BLaER1 (cell line): ENCODE measurements around the gene MRPL12.
A peak's percentile ranks its signal among the peaks of the same experiment; 100 is the strongest.

Experiments used
- H3K27ac ChIP-seq: shearing (Covaris generic); formaldehyde crosslinking; 2 replicates; pipeline ENCODE4 v1.8.1; 2022
- H3K27me3 ChIP-seq: shearing (Covaris generic); formaldehyde crosslinking; 2 replicates; pipeline ENCODE4 v1.8.1; 2022
- H3K36me3 ChIP-seq: shearing (Covaris generic); formaldehyde crosslinking; 2 replicates; pipeline ENCODE4 v1.8.1; 2022
- H3K4me1 ChIP-seq: shearing (Covaris generic); formaldehyde crosslinking; 2 replicates; pipeline ENCODE4 v1.8.1; 2022
- H3K4me2 ChIP-seq: shearing (Covaris generic); formaldehyde crosslinking; 2 replicates; pipeline ENCODE4 v1.8.1; 2022
- H3K4me3 ChIP-seq: shearing (Covaris generic); formaldehyde crosslinking; 2 replicates; pipeline ENCODE4 v1.8.1; 2022
- H3K9ac ChIP-seq: shearing (Covaris generic); formaldehyde crosslinking; 2 replicates; pipeline ENCODE4 v1.8.1; 2022
- H3K9me3 ChIP-seq: shearing (Covaris generic); formaldehyde crosslinking; 2 replicates; pipeline ENCODE4 v1.8.1; 2022
- H4K20me1 ChIP-seq: shearing (Covaris generic); formaldehyde crosslinking; 2 replicates; pipeline ENCODE4 v1.8.1; 2022
- Cebpa-rat ChIP-seq: shearing (Covaris generic); IDR thresholded peaks from 2 replicates; pipeline ENCODE4 v1.8.1; 2022

The MRPL12 gene

GRCh38 chr17:81681672-81682071, 21.5 kb upstream of the MRPL12 start:
- Histone ChIP-seq H3K4me2 (peak overlapping the region; percentile 93), H3K4me1 (peaks cover 75% of the 10 kb centered on the region), H3K9me3 (no peaks in the 10 kb centered on the region), H3K36me3 (peaks cover 47% of the 10 kb centered on the region), H4K20me1 (peaks cover 37% of the 10 kb centered on the region), H3K4me3 (peak overlapping the region; percentile 96), H3K27ac (peak overlapping the region; percentile 95), H3K9ac (peak overlapping the region; percentile 99), H3K27me3 (no peaks in the 10 kb centered on the region)
- TF ChIP-seq Cebpa-rat = no peak

- Histone ChIP-seq H3K9ac (peak overlapping the region; percentile 99), H3K9me3 (no peaks in the 10 kb centered on the region), H4K20me1 (peaks cover 48% of the 10 kb centered on the region), H3K4me3 (peak overlapping the region; percentile 96), H3K4me2 (peak overlapping the region; percentile 93), H3K27me3 (no peaks in the 10 kb centered on the region), H3K4me1 (peaks cover 65% of the 10 kb centered on the region), H3K36me3 (peaks cover 57% of the 10 kb centered on the region), H3K27ac (peak overlapping the region; percentile 95)
- no peak for TF ChIP-seq Cebpa-rat
These were observed 20.5 kb upstream of the MRPL12 start for GRCh38 chr17:81682565-81683207.

GRCh38 chr17:81683208-81683583, 20.0 kb upstream of the MRPL12 start:
- H3K36me3 ChIP-seq = peaks cover 62% of the 10 kb centered on the region
- no peak for TF ChIP-seq Cebpa-rat

GRCh38 chr17:81683584-81684441, 19.4 kb upstream of the MRPL12 start, which contains the start of the genes ARL16 and HGS:
Gene ARL16 (minus strand): TSS chr17:81683797. CDS start chr17:81683753, 44 bp downstream.
Gene HGS (plus strand): TSS chr17:81684011. CDS start chr17:81684067, 56 bp downstream.
- Histone ChIP-seq H3K36me3 (peaks cover 63% of the 10 kb centered on the region), H3K9ac (peak within 1 kb of the TSS; percentile 99), H3K4me1 (peaks cover 56% of the 10 kb centered on the region), H3K27ac (peak within 1 kb of the TSS; percentile 95), H3K9me3 (no peaks in the 10 kb centered on the region), H4K20me1 (peaks cover 59% of the 10 kb centered on the region), H3K4me2 (peak within 1 kb of the TSS; percentile 97), H3K27me3 (no peaks in the 10 kb centered on the region), H3K4me3 (peak within 1 kb of the TSS; percentile 96)
- TF ChIP-seq Cebpa-rat = no peak

More at GRCh38 chr17:81683208-81683583, 20.0 kb upstream of the MRPL12 start:
- Histone ChIP-seq H4K20me1 (peaks cover 53% of the 10 kb centered on the region), H3K9me3 (no peaks in the 10 kb centered on the region), H3K27ac (peak overlapping the region; percentile 95), H3K4me3 (peak overlapping the region; percentile 96), H3K4me2 (peak overlapping the region; percentile 93), H3K9ac (peak overlapping the region; percentile 99), H3K4me1 (peaks cover 60% of the 10 kb centered on the region), H3K27me3 (no peaks in the 10 kb centered on the region)

GRCh38 chr17:81684442-81684911, 18.7 kb upstream of the MRPL12 start:
- peak overlapping the region; percentile 90 for H3K27ac ChIP-seq
- no peaks in the 10 kb centered on the region for H3K9me3 ChIP-seq
- peak overlapping the region; percentile 93 for H3K9ac ChIP-seq
- no peaks in the 10 kb centered on the region for H3K27me3 ChIP-seq
- H4K20me1 ChIP-seq = peaks cover 66% of the 10 kb centered on the region
- TF ChIP-seq Cebpa-rat = no peak
- H3K36me3 ChIP-seq = peaks cover 63% of the 10 kb centered on the region
- peak overlapping the region; percentile 96 for H3K4me3 ChIP-seq
- peak overlapping the region; percentile 97 for H3K4me2 ChIP-seq
- peaks cover 50% of the 10 kb centered on the region for H3K4me1 ChIP-seq

- Histone ChIP-seq H3K4me3 (peak overlapping the region; percentile 96), H3K9ac (peak overlapping the region; percentile 93), H3K4me2 (peak overlapping the region; percentile 97), H3K9me3 (no peaks in the 10 kb centered on the region), H3K4me1 (peaks cover 43% of the 10 kb centered on the region), H3K27me3 (no peaks in the 10 kb centered on the region), H3K27ac (peak overlapping the region; percentile 90), H3K36me3 (peaks cover 64% of the 10 kb centered on the region), H4K20me1 (peaks cover 72% of the 10 kb centered on the region)
- no peak for TF ChIP-seq Cebpa-rat
These were observed 18.1 kb upstream of the MRPL12 start for GRCh38 chr17:81685108-81685507.

GRCh38 chr17:81686614-81687013, 16.6 kb upstream of the MRPL12 start:
- H3K4me2 ChIP-seq = no peak overlapping the region
- no peak overlapping the region for H3K27ac ChIP-seq
- H3K4me3 ChIP-seq = no peak overlapping the region
- no peaks in the 10 kb centered on the region for H3K27me3 ChIP-seq
- H4K20me1 ChIP-seq = peaks cover 87% of the 10 kb centered on the region
- H3K9ac ChIP-seq = no peak overlapping the region; the same call in 1 of the 2 replicates
- H3K9me3 ChIP-seq = no peaks in the 10 kb centered on the region
- TF ChIP-seq Cebpa-rat = no peak
- H3K4me1 ChIP-seq = peaks cover 28% of the 10 kb centered on the region
- H3K36me3 ChIP-seq = peaks cover 65% of the 10 kb centered on the region

- Histone ChIP-seq H3K4me3 (no peak overlapping the region), H3K4me1 (peaks cover 15% of the 10 kb centered on the region), H3K9ac (peak overlapping the region; percentile 34; the same call in 1 of the 2 replicates), H3K36me3 (peaks cover 78% of the 10 kb centered on the region), H3K4me2 (no peak overlapping the region), H3K27ac (no peak overlapping the region), H3K9me3 (no peaks in the 10 kb centered on the region), H3K27me3 (no peaks in the 10 kb centered on the region), H4K20me1 (peaks cover 94% of the 10 kb centered on the region)
- TF ChIP-seq Cebpa-rat = no peak
These were observed 15.2 kb upstream of the MRPL12 start for GRCh38 chr17:81687770-81688541.

GRCh38 chr17:81688616-81689015, 14.6 kb upstream of the MRPL12 start:
- Histone ChIP-seq H3K27me3 (no peaks in the 10 kb centered on the region), H3K4me2 (no peak overlapping the region), H3K4me1 (peaks cover 15% of the 10 kb centered on the region), H3K9ac (0 out of 2 replicates have a peak overlapping the region, but pooled peaks have one; percentile 34), H3K9me3 (no peaks in the 10 kb centered on the region), H3K4me3 (no peak overlapping the region), H3K36me3 (peaks cover 85% of the 10 kb centered on the region), H3K27ac (no peak overlapping the region), H4K20me1 (peaks cover 95% of the 10 kb centered on the region)
- no peak for TF ChIP-seq Cebpa-rat
